HL-60 (cell line): ENCODE data around the gene KLHL18.
"Not testable (repeated sequence)": the region's sequence is repeated elsewhere in the genome, so short reads cannot be mapped to it uniquely, and the experiment has no call there.

Source experiments
- DNase-seq, 2 experiments: peaks; one replicate each; pipeline ENCODE4 v3.0.0-alpha.2; 2010 to 2020; ENCODE audit warnings: low read depth in 1 of 2, low spot score in 1 of 2
- H3K27ac ChIP-seq: fragments of 250-450 bp; sonication (Bioruptor Pico); replicated peaks from 2 replicates; pipeline ENCODE4 v1.5.1; 2020; ENCODE audit warnings: mild to moderate bottlenecking, moderate library complexity
- H3K27me3 ChIP-seq: fragments of 250-450 bp; sonication (Bioruptor Pico); 2 replicates; pipeline ENCODE4 v1.5.1; 2021; ENCODE audit warnings: mild to moderate bottlenecking, moderate library complexity; ENCODE audit not compliant: insufficient read depth, poor library complexity, severe bottlenecking
- H3K4me3 ChIP-seq: replicated peaks from 2 replicates; pipeline ENCODE4 v1.5.1; 2011; ENCODE audit warnings: mild to moderate bottlenecking, control low read depth, low read length; ENCODE audit not compliant: insufficient read depth
- GABPA ChIP-seq: IDR thresholded peaks from 2 replicates; pipeline ENCODE4 v1.6.1; 2012; ENCODE audit warnings: low read depth
- POLR2AphosphoS5 ChIP-seq: IDR thresholded peaks from 2 replicates; pipeline ENCODE4 v1.6.1; 2012; ENCODE audit warnings: low read depth
- REST ChIP-seq: IDR thresholded peaks from 2 replicates; pipeline ENCODE4 v1.6.1; 2012; ENCODE audit warnings: low read depth; ENCODE audit not compliant: insufficient replicate concordance
- SPI1 ChIP-seq: IDR thresholded peaks from 2 replicates; pipeline ENCODE4 v1.6.1; 2012; ENCODE audit warnings: low read depth, mild to moderate bottlenecking, borderline replicate concordance
- TF ChIP-seq, protein P1 (sequence below): IDR thresholded peaks from one replicate; pipeline ENCODE4 v1.5.1; 2011; ENCODE audit warnings: low read length, control low read depth, inconsistent platforms; ENCODE audit not compliant: insufficient read depth

The KLHL18 gene

DNA sequence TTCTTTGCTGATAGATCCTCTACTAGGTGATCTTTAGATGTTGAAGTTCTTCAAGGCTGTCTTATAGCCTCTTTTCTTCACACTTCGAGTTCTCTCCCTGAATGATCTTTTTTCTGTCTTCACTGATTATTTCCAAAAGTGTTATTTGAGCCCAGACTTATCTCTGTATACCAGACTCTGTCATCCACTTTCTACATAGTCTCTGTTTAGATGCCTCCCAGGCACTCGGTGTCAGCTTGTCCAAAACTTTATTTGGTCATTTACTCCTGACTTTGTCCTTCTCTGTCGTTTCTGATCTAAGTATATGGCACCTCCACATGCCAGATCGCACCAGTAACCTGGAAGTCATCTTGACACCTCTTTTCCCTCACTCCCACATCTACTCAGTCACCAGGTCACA is 27.6 kb downstream of the KLHL18 start:
- Histone ChIP-seq H3K27me3 (no peaks in the 10 kb centered on the region), H3K27ac (no peak overlapping the region), H3K4me3 (no peak overlapping the region)
- TF ChIP-seq GABPA: no peak
- DNase-seq: no peak

- Histone ChIP-seq H3K27me3 (no peaks in the 10 kb centered on the region), H3K4me3 (no peak overlapping the region), H3K27ac (no peak overlapping the region)
- TF ChIP-seq, protein P1, sequence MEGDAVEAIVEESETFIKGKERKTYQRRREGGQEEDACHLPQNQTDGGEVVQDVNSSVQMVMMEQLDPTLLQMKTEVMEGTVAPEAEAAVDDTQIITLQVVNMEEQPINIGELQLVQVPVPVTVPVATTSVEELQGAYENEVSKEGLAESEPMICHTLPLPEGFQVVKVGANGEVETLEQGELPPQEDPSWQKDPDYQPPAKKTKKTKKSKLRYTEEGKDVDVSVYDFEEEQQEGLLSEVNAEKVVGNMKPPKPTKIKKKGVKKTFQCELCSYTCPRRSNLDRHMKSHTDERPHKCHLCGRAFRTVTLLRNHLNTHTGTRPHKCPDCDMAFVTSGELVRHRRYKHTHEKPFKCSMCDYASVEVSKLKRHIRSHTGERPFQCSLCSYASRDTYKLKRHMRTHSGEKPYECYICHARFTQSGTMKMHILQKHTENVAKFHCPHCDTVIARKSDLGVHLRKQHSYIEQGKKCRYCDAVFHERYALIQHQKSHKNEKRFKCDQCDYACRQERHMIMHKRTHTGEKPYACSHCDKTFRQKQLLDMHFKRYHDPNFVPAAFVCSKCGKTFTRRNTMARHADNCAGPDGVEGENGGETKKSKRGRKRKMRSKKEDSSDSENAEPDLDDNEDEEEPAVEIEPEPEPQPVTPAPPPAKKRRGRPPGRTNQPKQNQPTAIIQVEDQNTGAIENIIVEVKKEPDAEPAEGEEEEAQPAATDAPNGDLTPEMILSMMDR: no peak
- no peak for TF ChIP-seq GABPA
- TF ChIP-seq POLR2AphosphoS5: no peak
- no peak for TF ChIP-seq REST
- TF ChIP-seq SPI1: no peak
- DNase-seq: no peak
Measured at GRCh38 chr3:47313341-47314055, 30.8 kb downstream of the KLHL18 start.

- Histone ChIP-seq H3K27me3 (no peaks in the 10 kb centered on the region), H3K27ac (no peak overlapping the region), H3K4me3 (no peak overlapping the region)
- DNase-seq: no peak
- no peak for TF ChIP-seq REST
- no peak for TF ChIP-seq POLR2AphosphoS5
- TF ChIP-seq GABPA: no peak
- no peak for TF ChIP-seq SPI1
- TF ChIP-seq, protein P1: no peak
Measured at GRCh38 chr3:47314056-47314764, 31.5 kb downstream of the KLHL18 start.

DNA sequence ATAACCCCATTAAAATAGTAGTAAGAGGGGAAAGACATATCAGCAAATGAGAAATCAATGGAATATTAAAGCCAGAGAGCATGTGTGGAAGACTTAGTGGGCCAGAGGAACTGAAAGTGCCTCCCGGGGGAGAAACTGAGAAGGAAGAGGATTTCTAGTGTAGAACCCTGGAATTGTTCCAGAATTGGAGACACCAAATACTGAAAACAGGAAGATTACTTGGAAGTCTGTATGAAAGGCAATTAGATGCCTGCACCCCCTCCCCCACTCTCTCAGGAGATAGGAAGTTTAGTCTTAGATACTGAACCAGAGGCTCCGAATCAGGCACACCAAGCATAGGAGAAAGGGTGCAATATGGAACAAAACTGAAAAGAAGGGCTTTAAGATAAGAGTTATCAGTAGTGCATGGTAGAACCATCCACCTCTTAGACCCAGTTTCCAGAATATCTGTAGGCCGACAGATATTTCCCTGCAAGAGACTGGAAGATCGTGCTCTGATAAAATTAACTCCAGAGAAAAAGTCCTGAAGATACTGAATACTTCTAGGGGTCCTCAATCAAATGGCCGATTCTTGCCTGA is 32.4 kb downstream of the KLHL18 start:
- no peaks in the 10 kb centered on the region for H3K27me3 ChIP-seq
- H3K27ac ChIP-seq: no peak overlapping the region
- no peak for DNase-seq
- TF ChIP-seq POLR2AphosphoS5 (no peak), SPI1 (no peak), GABPA (no peak), REST (no peak)
- TF ChIP-seq, protein P1: no peak
- H3K4me3 ChIP-seq: no peak overlapping the region

DNA sequence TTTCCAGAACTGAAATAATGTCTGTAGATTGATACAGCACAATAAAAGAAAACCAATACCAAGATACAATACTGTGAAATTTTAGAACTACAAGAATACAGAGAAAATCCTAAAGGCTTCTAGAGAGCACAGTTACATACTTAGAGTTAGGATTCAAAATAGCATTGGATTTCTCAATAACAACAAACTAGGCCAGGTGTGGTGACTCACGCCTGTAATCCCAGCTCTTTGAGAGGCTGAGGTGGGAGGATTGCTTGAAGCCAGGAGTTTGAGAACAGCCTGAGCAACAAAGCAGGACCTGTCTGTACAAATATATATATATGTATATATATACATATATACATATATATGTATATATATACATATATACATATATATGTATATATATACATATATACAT is 33.4 kb downstream of the KLHL18 start:
- DNase-seq, H3K4me3 ChIP-seq, H3K27ac ChIP-seq, H3K27me3 ChIP-seq: not testable (repeated sequence)
